ENCODE results near the gene ATXN7L1.

- TF ChIP-seq, protein P1, sequence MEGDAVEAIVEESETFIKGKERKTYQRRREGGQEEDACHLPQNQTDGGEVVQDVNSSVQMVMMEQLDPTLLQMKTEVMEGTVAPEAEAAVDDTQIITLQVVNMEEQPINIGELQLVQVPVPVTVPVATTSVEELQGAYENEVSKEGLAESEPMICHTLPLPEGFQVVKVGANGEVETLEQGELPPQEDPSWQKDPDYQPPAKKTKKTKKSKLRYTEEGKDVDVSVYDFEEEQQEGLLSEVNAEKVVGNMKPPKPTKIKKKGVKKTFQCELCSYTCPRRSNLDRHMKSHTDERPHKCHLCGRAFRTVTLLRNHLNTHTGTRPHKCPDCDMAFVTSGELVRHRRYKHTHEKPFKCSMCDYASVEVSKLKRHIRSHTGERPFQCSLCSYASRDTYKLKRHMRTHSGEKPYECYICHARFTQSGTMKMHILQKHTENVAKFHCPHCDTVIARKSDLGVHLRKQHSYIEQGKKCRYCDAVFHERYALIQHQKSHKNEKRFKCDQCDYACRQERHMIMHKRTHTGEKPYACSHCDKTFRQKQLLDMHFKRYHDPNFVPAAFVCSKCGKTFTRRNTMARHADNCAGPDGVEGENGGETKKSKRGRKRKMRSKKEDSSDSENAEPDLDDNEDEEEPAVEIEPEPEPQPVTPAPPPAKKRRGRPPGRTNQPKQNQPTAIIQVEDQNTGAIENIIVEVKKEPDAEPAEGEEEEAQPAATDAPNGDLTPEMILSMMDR (IDR thresholded peaks at IDR 0.05) = no peak
- no peak for TF ChIP-seq POLR2AphosphoS5 (IDR thresholded peaks at IDR 0.05)
These were observed 127.7 kb downstream of the ATXN7L1 start for GRCh38 chr7:105748701-105749100.

All from prostate gland (tissue), 2 donors.